Erythroblast (primary cell): ENCODE data around the gene SPTSSA.

ENCODE experiments used
- GATA1 ChIP-seq: IDR thresholded peaks from 2 replicates; pipeline ENCODE4 v1.6.1; 2011; ENCODE audit warnings: low read depth, mild to moderate bottlenecking, control low read depth, low read length, moderate library complexity
- POLR2A ChIP-seq: IDR thresholded peaks from 2 replicates; pipeline ENCODE4 v1.6.1; 2011; ENCODE audit warnings: mild to moderate bottlenecking, low read length

DNA sequence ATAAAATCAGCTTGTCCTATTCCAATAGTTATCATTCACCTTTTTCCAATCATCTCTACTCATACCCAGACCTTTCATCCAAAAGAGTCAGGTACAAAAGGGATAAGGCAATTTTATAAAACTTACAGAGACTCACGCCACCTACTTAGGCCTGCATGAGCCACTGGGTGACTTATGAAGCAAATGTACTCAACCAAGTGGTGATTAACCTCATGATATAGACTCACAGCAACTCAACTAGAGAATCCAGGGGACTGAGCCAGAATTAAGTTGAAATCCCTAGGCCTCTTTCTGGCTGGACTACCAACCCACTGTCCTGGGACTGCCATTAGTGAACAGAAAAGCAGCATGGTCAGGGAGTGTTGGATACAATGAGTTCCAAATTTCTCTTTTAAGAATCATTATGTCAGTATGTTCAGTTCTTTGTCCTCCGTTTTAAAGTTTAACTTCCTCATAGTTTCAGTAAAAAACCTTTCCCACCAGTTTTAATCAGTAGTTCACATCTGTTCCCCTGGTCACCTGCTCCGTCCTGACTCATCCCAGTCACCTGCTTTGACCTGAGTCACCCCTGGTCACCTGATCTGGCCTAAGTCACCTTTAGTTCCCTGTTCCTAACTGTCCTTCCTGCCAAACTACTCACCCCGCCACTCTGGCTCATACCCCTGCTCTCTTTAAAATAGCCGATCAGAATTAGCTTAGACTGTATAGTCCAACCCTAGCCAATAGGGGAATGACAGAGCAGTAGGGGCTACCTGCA, 36.8 kb downstream of the SPTSSA start:
- TF ChIP-seq POLR2A = no peak
- no peak for TF ChIP-seq GATA1
